Cortex of kidney (tissue), 1 donor: ENCODE data around the gene ADARB2.

ENCODE experiments used
- DNase-seq: peaks from one replicate; lab custom pipeline; 2025; lab: John Stamatoyannopoulos, UW

Gene ADARB2

DNA sequence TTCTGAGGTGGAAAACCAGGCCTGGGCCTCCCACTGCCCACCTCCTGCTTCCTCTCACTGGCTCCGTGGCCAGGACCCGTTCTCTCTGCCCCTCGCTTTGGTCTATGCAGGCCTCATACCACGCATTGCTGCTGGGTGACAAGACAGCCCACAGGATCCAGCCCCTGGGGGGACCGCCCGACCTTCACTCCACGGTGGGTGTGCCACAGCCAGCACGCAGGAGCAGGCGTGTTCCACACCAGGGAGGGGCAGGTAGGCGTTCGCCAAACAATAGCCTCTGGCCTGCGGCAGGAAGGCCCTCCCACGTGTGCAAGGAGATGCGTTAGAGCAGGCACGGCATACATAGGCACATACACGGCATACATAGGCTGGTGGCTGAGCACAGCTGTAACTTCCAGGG, 447.7 kb downstream of the ADARB2 start:
- DNase-seq: no peak

GRCh38 chr10:1287971-1288401, 449.3 kb downstream of the ADARB2 start:
- DNase-seq: no peak

DNA sequence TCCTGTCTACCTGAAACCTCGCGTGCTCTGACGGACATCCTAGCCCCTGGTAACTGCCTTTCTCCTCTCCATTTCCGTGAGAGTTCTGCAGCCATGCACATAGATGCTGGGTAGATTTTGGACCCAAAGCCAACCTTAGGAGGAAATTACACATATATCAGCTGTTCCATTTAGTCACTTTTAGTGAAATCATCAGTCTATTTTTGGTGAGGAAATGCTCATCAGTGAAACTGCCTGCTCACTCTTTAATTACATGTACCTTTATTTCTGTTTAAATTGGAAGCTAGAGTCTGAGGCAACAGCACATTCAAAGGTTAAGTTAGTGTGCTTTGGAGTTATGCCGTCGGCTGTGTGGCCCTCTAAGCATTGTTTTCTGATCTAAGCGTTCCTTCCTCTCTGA, 449.8 kb downstream of the ADARB2 start:
- DNase-seq: no peak

GRCh38 chr10:1284076-1284475, 453.2 kb downstream of the ADARB2 start:
- DNase-seq: no peak

DNA sequence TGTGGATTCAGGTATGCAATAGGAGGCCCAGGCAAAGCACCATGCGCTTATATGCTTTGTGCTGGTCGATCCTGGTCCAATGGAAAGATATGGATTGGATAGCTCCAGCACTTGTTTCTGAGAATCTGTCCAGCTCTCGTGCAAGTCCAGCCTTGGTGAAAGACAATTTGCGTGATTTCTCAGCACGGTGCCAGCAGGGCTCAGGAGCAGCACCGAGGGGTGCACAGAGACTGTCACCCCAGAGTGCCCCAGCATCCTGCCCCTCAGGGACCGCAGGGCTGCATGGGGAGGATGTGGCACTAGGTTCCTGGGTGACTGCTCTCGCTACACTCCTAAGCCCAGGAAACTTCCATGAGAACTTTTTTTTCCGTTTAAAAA, 455.9 kb downstream of the ADARB2 start:
- DNase-seq: no peak

DNA sequence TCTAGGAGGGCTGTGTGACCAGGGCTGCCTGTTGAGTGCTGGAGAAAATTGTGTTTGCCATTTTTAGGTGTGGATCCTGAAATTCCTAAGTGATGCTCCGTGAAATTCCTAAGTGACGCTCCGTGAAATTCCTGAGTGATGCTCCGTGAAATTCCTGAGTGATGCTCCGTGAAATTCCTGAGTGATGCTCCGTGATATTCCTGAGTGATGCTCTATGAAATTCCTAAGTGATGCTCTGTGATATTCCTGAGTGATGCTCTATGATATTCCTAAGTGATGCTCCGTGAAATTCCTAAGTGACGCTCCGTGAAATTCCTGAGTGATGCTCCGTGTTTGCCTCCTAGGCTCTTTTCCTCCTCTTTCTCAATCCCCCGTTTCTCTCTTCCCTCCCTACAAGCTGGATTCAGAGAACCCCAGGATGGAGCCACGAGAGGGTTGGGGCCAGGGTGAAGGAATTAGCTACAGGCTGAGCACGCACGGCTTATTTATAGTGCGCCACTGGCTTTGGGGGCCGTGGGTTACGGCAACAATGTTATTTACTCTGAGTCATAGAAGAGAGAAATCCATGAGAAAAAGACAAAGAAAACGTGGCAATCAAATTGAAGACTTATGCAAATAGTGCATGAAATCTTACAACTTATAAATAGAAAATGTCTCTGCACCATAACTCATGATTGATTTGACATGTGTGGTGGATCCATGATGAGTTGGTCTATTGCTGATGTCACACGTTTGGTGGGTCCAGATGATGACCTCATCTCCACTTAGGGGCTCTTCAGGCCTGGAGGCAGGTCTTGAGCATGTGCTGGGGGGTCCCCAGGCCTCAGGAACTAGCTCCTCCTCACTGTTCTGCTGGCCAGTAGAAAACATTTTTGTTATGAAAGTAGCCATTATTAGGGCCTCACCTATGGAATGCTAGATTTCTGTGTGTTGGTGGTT, 456.6 kb downstream of the ADARB2 start:
- no peak for DNase-seq

DNA sequence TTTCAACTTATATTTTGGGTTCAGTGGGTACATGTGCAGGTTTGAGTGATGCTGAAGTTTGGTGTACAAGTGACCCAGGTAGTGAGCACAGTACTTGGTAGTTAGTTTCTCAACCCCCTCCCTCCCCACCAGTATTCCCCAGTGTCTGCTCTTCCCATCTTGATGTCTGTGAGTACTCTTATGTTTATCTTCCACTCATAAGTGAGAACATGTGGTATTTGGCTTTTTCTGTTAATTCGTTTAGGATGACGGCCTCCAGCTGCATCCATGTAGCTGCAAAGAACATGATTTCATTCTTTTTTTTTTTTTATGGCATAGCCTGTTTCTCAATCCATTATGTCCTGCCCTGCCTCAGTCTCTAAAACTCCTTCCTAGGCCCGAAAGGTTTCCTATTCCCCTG, 459.0 kb downstream of the ADARB2 start:
- DNase-seq: no peak

GRCh38 chr10:1274701-1275544, 462.4 kb downstream of the ADARB2 start:
- DNase-seq: no peak

DNA sequence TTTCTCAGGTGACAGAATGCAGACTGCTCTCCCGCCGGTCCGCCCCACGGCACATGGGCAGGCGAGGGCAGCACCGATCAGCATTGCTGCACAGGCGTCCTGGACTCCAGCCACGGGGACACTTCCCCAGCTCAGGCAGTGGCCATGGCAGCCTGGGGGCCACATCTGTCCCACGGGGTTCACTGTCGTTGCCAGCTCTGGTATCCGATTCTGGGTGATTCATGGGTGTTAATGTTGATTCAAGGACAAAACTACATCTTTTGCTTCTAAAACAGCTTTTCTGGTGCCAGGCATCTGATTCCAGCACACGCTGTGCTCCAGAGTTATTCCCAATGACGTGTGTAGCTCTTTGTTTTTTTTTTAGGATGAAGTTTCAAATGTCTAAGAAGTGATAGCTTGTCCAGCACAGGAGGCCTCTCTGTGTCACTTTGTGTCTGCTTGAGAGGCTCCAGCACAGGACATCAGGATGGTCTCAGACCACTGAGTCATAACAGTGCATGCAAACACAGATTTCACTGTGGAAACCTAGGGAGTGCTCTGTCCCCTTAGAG, 463.1 kb downstream of the ADARB2 start:
- DNase-seq: no peak

GRCh38 chr10:1273372-1274105, 463.8 kb downstream of the ADARB2 start:
- no peak for DNase-seq

- DNase-seq: no peak
Observed at GRCh38 chr10:1272777-1273161, 464.6 kb downstream of the ADARB2 start.

- no peak for DNase-seq
Observed at GRCh38 chr10:1272079-1272776, 465.1 kb downstream of the ADARB2 start.

DNA sequence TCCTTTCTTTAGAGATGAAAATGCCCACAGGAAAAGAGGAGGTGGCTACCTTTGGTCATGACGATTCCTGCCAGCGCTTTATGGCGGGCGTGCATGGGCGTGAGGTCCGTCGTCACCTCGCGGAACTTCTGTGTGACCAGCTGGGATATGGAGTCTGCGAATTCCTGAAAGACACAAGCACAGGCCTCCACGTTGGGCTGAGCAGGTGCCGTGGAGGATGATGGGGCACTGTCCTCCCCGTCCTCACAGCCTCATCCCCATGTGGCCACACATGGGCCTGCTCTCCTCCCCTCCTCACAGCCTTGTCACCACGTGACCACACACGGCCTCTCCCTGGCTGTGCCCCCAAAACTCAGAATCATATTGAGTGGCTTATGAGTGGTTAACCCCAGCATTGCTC, 466.4 kb downstream of the ADARB2 start:
- no peak for DNase-seq

GRCh38 chr10:1270490-1270889, 466.8 kb downstream of the ADARB2 start:
- no peak for DNase-seq

- DNase-seq: no peak
Observed at GRCh38 chr10:1268831-1269230, 468.5 kb downstream of the ADARB2 start.

GRCh38 chr10:1267568-1267967, 469.8 kb downstream of the ADARB2 start:
- no peak for DNase-seq

DNA sequence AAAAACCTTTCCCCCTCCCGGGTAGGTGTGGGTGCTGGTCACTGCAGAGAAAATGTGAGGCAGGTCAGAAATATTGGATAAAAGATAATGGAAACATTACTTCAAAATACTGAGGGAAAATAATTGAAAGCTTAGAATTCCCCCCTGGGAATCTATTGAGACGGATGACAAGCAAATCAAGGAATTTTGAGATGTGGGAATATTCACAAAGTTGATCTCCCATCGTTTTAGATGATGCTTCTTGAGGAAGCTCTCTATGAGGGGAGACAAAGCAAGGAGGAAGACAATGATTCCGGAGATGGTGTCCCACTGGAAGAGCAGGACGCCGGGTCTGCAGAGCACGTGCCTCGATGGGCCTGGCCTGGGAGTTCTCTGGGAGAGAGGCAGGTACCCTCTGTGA, 470.2 kb downstream of the ADARB2 start:
- DNase-seq: no peak

- no peak for DNase-seq
Observed at GRCh38 chr10:1266033-1266802, 471.1 kb downstream of the ADARB2 start.

- DNase-seq: no peak
Observed at GRCh38 chr10:1264001-1264400, 473.3 kb downstream of the ADARB2 start.

DNA sequence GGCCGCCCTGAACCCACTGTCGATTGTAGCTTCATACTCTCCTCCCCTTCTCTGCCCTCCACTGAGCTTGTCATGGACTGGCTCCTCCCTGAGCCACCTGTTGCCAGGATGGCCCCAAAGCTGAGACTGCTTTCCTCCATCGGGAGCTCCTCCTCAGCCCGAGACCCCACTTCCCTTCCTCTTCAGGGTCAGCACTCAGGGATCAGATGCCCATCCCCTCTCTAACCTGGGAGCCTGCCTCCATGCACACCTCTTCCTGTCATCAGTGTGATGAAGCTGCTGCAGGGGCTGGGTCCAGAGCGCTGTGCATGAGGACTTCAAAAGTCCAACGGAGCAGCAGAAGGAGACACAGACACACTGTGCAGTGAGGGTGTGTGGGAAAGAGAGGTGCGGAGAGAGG, 480.1 kb downstream of the ADARB2 start:
- no peak for DNase-seq

GRCh38 chr10:1256432-1256725, 480.9 kb downstream of the ADARB2 start:
- DNase-seq: no peak
